Activated CD4-positive, CD25-positive, alpha-beta regulatory T cell treated with anti-CD3 and anti-CD28 coated beads, Interleukin-2, amount 50 U/mL, for 72 hours (primary cell): ENCODE measurements around the gene GFPT2.

Experiments
- DNase-seq: peaks from one replicate; pipeline ENCODE4 v3.0.0; 2021

GFPT2 gene

GRCh38 chr5:180353048-180353979, at the start of gene GFPT2:
TSS of gene GFPT2 (minus strand) at chr5:180353336. CDS start at chr5:180353217, 119 bp downstream.
- peak; percentile 57 for DNase-seq

GRCh38 chr5:180402716-180403115, 49.6 kb upstream of the GFPT2 start:
- no peak for DNase-seq

- no peak for DNase-seq
These were observed 48.2 kb upstream of the GFPT2 start for GRCh38 chr5:180401229-180401907.

GRCh38 chr5:180400416-180400815, 47.3 kb upstream of the GFPT2 start:
- DNase-seq, result no peak

GRCh38 chr5:180399401-180400215, 46.5 kb upstream of the GFPT2 start:
- DNase-seq, result no peak

- no peak for DNase-seq
These were observed 43.8 kb upstream of the GFPT2 start for GRCh38 chr5:180396926-180397325.

GRCh38 chr5:180395540-180396274, 42.6 kb upstream of the GFPT2 start:
- no peak for DNase-seq

- no peak for DNase-seq
These were observed 41.0 kb upstream of the GFPT2 start for GRCh38 chr5:180394031-180394636.

GRCh38 chr5:180391276-180391675, 38.1 kb upstream of the GFPT2 start:
- DNase-seq, result no peak

GRCh38 chr5:180390441-180391190, 37.5 kb upstream of the GFPT2 start:
- DNase-seq, result no peak

- no peak for DNase-seq
These were observed 36.3 kb upstream of the GFPT2 start for GRCh38 chr5:180389252-180390101.

- DNase-seq, result no peak
These were observed 34.7 kb upstream of the GFPT2 start for GRCh38 chr5:180387798-180388197.

- DNase-seq, result no peak
These were observed 29.8 kb upstream of the GFPT2 start for GRCh38 chr5:180382926-180383325.

GRCh38 chr5:180381851-180382480, 28.8 kb upstream of the GFPT2 start:
- DNase-seq, result no peak

- no peak for DNase-seq
These were observed 28.3 kb upstream of the GFPT2 start for GRCh38 chr5:180381428-180381827.

- no peak for DNase-seq
These were observed 27.7 kb upstream of the GFPT2 start for GRCh38 chr5:180380856-180381255.

- no peak for DNase-seq
These were observed 27.3 kb upstream of the GFPT2 start for GRCh38 chr5:180380441-180380840.

GRCh38 chr5:180379355-180380070, 26.4 kb upstream of the GFPT2 start:
- no peak for DNase-seq
